ENCODE measurements around the gene ARIH1. TPM values are rescaled to one million over a fixed set of nuclear protein-coding genes. Genes with fewer than 3 reads are reported as not detected.
"Not testable (repeated sequence)": the region's sequence is repeated elsewhere in the genome, so short reads cannot be mapped to it uniquely, and the experiment has no call there.

Gene ARIH1, protein sequence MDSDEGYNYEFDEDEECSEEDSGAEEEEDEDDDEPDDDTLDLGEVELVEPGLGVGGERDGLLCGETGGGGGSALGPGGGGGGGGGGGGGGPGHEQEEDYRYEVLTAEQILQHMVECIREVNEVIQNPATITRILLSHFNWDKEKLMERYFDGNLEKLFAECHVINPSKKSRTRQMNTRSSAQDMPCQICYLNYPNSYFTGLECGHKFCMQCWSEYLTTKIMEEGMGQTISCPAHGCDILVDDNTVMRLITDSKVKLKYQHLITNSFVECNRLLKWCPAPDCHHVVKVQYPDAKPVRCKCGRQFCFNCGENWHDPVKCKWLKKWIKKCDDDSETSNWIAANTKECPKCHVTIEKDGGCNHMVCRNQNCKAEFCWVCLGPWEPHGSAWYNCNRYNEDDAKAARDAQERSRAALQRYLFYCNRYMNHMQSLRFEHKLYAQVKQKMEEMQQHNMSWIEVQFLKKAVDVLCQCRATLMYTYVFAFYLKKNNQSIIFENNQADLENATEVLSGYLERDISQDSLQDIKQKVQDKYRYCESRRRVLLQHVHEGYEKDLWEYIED
- 10 to 100 TPM; 13.0 to 31.7 (median 25.0) TPM for polyA plus RNA-seq

DNA sequence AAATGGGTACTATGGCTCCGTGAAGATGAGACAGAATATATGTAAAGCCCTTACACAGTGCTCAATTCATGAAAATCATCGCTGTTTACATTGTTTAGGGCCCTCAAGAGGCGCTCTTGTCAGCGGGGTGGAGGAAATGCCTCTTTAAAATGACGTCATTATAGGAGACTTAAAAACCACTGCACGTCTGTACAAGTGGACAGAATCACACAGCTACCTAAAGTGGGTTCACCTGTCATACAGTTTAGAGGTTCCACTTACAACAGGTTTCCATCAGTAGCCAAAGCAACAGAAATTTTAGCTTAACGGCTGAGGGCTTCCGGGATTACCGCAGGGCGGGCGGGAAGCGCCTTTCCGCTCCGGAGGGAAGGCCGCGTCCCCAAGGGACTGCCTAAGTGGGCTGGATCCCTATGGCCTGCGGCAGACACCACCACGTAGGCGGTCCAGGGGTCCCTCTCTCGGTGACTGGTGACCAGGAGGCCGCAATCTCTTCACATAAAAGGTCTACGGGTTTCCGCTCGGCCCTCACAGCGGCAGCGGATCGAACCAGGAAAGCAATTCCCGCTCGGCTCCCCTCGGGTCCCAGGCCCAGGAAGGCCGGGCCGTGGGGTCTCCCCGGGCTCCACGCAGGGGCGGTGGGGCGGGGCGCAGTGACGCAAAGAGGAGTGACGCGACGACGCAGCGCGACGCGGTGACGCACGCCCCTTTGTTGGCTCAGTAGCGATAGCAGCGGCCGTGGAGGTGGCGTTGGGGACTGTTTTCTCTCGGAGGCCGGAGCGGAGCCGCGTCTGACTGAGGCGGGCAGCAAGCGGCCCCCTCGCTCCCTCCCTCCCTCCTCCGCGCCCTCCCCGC, at the start of gene ARIH1:
TSS of gene ARIH1 (plus strand) at position 717 of the 852 bp plus-strand sequence. CDS start 310 bp downstream, outside the sequence.
- 0 to 1% (median 0%) methylated on average over 57 to 62 of the region's 63 CpGs for WGBS, 3 donors
- H3K27ac ChIP-seq (ENCODE audit: low read depth, low read length): peak within 1 kb of the TSS; percentile 99

DNA sequence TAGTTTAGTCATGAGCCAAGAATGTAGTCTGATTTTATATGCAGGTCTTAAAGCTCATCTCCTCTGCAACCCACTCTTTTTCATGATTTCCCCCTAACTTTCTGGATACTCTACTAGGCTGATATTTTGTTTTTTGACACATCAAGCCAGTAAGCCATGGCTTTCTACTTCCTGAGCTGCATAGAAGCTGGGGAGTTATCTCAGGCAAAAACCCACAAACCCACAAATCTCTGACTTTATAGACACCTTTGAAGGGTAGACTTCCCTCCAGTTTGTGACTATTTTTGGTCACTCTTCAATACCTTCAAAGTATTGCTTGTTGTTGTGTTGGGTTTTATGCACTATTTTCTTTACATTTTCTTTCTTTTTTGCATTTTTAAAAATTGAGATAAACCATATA, 47.4 kb upstream of the ARIH1 start:
- H3K27ac ChIP-seq (ENCODE audit: low read depth, low read length): no peak overlapping the region

DNA sequence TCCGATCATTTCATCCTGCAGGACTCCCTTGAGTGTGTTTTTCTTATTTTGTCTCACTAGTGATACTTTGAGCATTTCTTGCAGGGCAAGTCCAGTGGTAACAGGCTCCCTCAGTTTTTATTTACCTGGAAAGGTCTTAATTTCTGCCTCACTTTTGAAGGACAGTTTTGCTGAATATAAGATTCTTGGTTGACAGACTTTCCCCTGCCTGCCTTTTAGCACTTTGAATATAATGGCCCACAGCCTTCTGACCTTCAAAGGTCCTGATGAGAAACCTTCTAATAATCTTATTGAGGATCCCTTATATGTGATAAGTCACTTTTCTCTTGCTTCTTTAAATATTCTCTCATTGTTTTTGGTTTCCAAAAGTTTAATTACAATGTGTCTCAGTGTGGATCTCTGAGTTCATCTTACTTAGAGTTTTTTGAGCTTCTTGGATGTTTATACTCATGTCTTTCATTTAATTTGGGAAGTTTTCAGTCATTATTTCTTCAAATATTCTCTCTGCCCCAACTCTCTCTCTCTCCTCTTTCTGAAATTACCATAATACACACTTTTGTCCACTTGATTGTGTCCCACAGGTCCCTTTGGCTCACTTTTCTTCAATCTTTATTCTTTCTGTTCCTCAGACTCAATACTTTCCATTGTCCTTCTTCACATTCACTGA, 36.3 kb upstream of the ARIH1 start:
- WGBS, 3 donors: 79 to 88% (median 88%) methylated on average over 1 of the region's 1 CpG
- H3K27ac ChIP-seq (ENCODE audit: low read depth, low read length): no peak overlapping the region

DNA sequence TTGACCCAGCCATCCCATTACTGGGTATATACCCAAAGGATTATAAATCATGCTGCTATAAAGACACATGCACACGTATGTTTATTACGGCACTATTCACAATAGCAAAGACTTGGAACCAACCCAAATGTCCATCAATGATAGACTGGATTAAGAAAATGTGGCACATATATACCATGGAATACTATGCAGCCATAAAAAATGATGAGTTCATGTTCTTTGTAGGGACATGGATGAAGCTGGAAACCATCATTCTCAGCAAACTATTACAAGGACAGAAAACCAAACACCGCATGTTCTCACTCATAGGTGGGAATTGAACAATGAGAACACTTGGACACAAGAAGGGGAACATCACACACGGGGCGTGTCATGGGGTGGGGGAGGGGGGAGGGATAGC, 31.3 kb upstream of the ARIH1 start:
- H3K27ac ChIP-seq (ENCODE audit: low read depth, low read length): not testable (repeated sequence)
- 78 to 91% (median 84%) methylated on average over 3 of the region's 5 CpGs for WGBS, 3 donors

DNA sequence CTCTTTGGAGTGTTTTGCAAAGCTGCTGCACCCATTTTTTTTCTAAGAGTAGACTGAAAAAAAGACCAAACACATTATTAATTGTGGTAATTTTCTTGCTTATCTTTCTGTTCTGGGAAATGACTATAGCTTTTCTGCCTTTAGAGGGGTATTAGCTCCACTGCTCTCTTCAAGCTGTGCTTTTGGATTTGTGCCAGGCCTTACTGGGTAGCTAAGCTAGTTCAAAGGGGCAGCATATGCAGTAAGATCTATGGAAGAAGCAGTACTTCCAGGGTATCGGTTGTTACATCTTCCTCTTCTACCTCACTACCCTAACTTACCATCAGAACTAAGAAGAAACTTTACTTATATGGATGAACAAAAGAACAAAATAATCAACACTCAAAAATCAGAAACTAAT, 28.7 kb upstream of the ARIH1 start:
- WGBS, 3 donors: 57 to 85% (median 82%) methylated on average over 1 of the region's 1 CpG
- H3K27ac ChIP-seq (ENCODE audit: low read depth, low read length): no peak overlapping the region

DNA sequence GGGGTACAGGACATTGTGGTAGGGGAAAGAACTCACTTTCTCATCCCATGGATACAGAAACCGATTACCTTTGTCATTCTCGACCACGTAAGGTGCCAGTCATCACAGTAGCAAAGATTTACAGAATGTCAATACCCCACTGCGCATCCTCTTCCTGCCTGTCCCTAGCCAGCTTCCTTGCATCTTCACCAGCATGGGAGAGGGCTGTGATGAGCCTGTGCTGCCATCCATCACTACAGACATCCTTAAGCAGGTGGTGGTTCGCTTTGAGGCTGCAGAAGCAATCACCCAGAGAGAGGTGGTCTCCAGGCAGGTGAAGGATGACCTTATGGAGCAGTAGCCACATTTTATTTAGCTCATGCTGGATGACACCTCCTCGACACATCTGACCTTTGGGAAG, 23.3 kb upstream of the ARIH1 start:
- 81 to 83% (median 82%) methylated on average over 6 of the region's 6 CpGs for WGBS, 3 donors
- no peak overlapping the region for H3K27ac ChIP-seq (ENCODE audit: low read depth, low read length)

DNA sequence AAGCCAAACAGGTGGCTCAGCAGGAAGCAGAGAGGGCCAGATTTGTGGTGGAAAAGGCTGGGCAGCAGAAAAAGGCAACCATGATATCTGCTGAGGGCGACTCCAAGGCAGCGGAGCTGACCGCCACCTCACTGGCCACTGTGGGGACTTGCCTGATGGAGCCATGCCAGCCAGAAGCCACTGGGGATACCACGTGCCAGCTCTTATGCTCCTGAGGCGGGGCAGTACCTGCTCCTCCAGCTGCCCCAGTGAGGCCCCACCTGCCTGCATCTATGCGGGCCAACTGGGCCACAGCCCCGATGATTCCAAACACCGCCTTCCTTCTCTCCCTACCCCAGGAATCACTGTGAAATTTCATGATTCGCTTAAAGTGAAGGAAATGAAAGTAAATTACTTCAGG, 22.9 kb upstream of the ARIH1 start:
- 83 to 91% (median 88%) methylated on average over 9 of the region's 9 CpGs for WGBS, 3 donors
- no peak overlapping the region for H3K27ac ChIP-seq (ENCODE audit: low read depth, low read length)

DNA sequence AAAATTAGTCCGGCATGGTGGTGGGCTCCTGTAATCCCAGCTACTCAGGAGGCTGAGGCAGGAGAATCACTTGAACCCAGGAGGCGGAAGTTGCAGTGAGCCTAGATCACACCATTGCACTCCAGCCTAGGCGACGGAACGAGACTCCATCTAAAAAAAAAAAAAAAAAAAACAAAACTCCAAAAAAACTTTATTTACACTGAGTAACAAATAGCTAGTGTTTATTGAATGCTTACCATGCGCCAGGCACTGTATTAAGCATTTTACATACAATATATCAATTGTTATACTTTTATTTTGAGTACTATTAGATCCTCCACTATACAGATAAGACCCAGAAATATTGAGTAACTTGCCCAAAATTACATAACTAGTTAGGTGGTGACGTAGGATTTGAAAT, 17.4 kb upstream of the ARIH1 start:
- H3K27ac ChIP-seq (ENCODE audit: low read depth, low read length): no peak overlapping the region
- 89 to 95% (median 93%) methylated on average over 7 of the region's 7 CpGs for WGBS, 3 donors

DNA sequence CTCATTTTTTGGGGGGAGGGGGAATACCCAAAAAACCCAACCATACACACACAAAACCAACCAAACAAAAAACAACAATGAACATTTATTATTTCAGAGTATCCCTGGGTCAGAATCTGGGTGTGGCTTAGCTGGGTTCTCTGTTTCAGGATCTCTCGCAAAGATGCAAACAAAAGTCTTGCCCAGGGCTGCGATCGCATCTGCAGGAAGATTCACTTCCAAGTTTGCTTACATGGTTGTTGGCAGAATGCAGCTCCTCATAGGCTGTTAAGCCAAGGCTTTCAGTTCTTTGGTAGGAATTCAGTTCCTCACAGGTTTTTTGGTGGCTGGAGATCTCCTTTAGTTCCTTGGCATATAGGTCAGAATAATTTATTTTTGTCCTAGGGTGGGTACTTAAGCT, 13.7 kb upstream of the ARIH1 start:
- 91 to 96% (median 94%) methylated on average over 3 of the region's 3 CpGs for WGBS, 3 donors
- H3K27ac ChIP-seq (ENCODE audit: low read depth, low read length): no peak overlapping the region

DNA sequence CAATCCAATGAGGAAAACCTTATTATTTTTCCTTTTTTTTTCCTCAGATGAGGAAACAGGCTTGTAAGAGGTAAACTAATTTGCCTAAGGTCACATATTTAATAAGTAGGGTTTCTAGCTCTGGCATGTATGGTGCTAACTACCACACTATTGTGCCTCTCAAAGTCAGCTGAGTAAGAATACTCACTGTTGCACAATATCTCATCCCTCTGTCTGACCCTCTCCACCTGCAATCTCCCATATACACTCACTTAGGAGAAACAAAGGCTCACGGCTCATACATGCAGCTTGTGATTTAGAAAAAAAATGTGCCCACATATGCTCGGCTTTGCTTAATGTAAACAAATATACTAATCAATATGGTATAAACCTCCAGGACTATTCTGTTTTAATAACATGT, 10.4 kb upstream of the ARIH1 start:
- WGBS, 3 donors: 85 to 95% (median 89%) methylated on average over 2 of the region's 2 CpGs
- no peak overlapping the region for H3K27ac ChIP-seq (ENCODE audit: low read depth, low read length)

DNA sequence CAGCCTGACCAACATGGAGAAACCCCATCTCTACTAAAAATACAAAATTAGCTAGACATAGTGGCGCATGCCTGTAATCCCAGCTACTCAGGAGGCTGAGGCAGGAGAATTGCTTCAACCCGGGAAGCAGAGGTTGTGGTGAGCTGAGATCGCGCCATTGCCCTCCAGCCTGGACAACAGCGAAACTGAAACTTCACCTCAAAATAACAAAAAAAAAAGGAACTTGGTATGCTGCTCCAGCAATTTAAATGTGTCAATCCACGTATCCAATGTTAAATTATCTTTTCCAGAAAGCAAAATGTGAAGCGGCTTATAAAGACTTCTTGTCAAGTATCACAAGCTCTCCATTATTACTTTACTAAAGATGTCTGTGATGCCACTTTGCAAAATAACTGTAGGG, 9.9 kb upstream of the ARIH1 start:
- H3K27ac ChIP-seq (ENCODE audit: low read depth, low read length): no peak overlapping the region
- 80 to 93% (median 83%) methylated on average over 7 of the region's 7 CpGs for WGBS, 3 donors

DNA sequence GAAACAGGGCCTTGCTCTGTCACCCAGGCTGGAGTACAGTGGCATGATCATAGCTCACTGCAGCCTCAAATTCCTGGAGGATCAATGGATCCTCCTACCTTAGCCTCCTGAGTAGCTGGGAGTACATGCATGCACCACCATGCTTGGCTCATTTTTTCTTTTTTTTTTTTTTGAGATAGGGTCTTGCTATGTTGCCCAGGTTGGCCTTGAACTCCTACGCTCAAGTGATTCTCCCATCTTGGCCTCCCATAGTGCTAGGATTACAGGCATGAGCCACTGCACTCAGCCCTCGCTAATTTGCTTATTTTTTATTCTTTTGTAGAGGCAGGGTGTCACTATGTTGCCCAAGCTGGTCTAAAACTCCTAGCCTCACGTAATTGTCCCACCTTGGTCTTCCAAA, 6.0 kb upstream of the ARIH1 start:
- WGBS, 3 donors: 96 to 98% (median 96%) methylated on average over 3 of the region's 3 CpGs
- H3K27ac ChIP-seq (ENCODE audit: low read depth, low read length): no peak overlapping the region

DNA sequence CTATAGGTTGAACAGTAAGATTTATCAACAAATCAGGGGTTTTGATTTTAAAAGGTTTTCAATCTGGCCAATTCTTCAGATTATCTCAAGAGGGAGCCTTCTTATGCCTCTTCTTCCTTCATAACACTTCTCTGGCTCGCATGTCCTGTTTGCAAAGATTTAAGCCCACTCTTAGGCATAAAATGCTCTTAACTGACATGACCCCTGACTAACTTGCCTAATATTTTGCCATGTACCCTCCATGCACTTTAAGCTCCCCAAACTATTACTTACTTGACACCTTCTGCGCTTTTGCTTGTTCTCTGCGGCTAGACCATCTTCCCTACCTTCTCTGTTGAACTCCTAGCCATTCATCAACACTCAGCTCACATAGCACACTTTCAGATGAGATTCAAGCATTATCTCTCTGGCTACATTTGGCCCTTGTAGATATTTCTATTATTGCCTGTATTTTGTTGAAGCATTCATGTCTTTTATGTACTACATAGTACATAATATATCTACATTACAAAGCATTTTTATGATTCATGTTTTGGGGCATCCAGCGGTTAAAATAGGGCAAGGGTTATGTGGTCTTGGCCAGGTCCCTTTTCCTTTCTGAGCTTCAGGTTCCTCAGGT, 1.0 kb upstream of the ARIH1 start:
- WGBS, 3 donors: 42 to 56% (median 46%) methylated on average over 4 of the region's 4 CpGs
- peak overlapping the region; percentile 99 for H3K27ac ChIP-seq (ENCODE audit: low read depth, low read length)

DNA sequence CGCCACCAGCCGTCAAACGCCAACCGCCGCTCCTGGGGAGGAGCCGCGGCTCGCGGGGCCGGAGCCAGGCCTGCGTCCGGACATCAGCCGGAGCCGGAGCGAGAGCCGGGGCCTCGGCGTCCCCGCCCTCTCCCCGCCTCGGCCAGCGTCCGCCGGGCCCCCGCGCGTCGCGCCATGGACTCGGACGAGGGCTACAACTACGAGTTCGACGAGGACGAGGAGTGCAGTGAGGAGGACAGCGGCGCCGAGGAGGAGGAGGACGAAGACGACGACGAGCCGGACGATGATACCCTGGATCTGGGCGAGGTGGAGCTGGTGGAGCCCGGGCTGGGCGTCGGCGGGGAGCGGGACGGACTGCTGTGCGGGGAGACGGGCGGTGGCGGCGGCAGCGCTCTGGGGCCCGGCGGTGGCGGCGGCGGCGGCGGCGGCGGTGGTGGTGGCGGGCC, 359 bp downstream of the ARIH1 start:
- H3K27ac ChIP-seq (ENCODE audit: low read depth, low read length): peak overlapping the region; percentile 99
- 0 to 1% (median 0%) methylated on average over 46 to 67 of the region's 67 CpGs for WGBS, 3 donors

DNA sequence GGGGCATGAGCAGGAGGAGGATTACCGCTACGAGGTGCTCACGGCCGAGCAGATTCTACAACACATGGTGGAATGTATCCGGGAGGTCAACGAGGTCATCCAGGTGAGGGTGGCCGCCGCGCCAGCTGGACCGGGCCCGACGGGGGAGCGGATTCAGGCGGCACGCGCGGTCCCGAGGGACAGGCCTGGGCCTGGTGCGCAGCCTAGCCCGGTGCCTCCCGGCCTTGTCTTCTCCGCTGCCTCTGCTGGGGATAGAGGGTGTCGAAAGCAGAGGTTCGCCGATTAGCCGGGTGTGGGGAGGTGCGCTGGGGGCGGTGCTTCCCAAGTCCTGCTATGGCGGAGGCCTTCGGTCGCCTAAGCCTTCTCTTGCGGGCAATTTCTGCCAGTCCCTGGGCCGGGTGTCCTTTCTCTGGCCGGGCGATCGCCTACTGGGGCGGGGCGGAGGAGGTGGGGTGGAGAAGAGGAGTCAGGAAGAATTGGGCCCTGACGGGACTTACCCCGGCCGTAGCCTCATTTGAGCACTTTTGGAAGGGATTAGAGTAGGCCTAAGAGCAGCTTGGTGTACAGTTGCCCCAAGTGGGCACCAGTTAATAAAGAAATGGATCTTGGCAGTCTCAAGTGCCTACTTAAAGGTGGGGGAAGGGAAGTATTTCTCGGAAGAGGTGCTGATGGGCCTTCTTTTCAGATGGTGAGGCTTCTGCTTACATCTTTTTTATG, 940 bp downstream of the ARIH1 start:
- 0 to 1% (median 1%) methylated on average over 34 to 42 of the region's 42 CpGs for WGBS, 3 donors
- peak overlapping the region; percentile 99 for H3K27ac ChIP-seq (ENCODE audit: low read depth, low read length)

DNA sequence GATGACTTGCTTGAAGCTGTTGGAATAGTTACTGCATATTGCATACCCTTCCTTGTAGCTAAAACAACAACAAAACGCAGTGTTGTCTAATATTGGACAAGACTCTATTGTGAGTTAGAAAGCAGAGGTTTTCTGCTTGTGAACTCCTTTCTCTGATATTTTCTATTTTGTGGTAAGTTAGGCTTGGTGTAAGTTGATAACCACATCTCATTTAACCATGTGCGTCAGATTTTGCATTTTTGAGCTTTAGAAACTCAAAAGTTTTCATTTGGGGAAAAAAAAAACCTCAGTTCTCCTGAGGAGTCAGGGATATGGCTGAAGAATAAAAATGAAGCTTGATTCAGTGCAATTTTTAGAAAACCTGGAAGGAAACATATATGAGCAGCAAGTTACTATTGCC, 1.5 kb downstream of the ARIH1 start:
- 1 to 12% (median 10%) methylated on average over 2 of the region's 2 CpGs for WGBS, 3 donors

DNA sequence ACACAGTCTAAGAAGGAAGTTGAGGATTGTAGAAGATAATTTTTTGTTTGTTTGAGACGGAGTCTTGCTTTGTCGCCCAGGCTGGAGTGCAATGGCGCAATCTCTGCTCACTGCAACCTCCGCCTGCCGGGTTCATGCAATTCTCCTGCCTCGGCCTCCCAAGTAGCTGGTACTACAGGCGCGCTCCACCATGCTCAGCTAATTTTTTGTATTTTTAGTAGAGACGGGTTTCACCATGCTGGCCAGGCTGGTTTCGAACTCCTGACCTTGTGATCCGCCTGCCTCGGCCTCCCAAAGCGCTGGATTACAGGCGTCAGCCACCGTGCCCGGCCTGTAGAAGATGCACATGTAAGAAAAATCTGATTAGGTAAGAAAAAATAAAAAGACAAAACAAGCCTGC, 2.2 kb downstream of the ARIH1 start:
- not testable (repeated sequence) for H3K27ac ChIP-seq (ENCODE audit: low read depth, low read length)
- WGBS, 3 donors: 78 to 80% (median 79%) methylated on average over 16 of the region's 16 CpGs

More for the DNA sequence above, 1.5 kb downstream of the ARIH1 start:
- peak overlapping the region; percentile 99 for H3K27ac ChIP-seq (ENCODE audit: low read depth, low read length)

Measured in adipose tissue (tissue), 3 donors.